Activated CD8-positive, alpha-beta T cell treated with anti-CD3 and anti-CD28 coated beads for 36 hours (primary cell): ENCODE measurements around the gene DLG2. TPM values are rescaled to one million over a fixed set of nuclear protein-coding genes. Genes with fewer than 3 reads are reported as not detected.

Experiments used
- ATAC-seq: fragments of 200-7000 bp; cut with Tn5 transposase; one replicate; pipeline ENCODE4 v1.10.0; 2021; ENCODE audit warnings: mild to moderate bottlenecking, moderate library complexity
- CTCF ChIA-PET: fragments of 350-600 bp; sonication (Branson Sonifier 250); formaldehyde crosslinking; loops from one replicate; lab custom pipeline; 2021; ENCODE audit warnings: antibody characterized with exemption; lab: Charles Lee
- POLR2A ChIA-PET: fragments of 350-600 bp; sonication (Branson Sonifier 250); formaldehyde crosslinking; loops from one replicate; lab custom pipeline; 2021; ENCODE audit warnings: antibody characterized with exemption; lab: Charles Lee
- DNase-seq: peaks from one replicate; pipeline ENCODE4 v3.0.0-alpha.2; 2020
- H3K27ac Mint-ChIP-seq: one replicate; pipeline ENCODE4 v1.8.0; 2021; ENCODE audit warnings: mild to moderate bottlenecking, mixed read lengths
- H3K27me3 Mint-ChIP-seq: one replicate; pipeline ENCODE4 v1.8.0; 2021; ENCODE audit warnings: mixed read lengths
- H3K36me3 Mint-ChIP-seq: one replicate; pipeline ENCODE4 v1.8.0; 2021; ENCODE audit warnings: low read depth, mixed read lengths
- H3K4me1 Mint-ChIP-seq: one replicate; pipeline ENCODE4 v1.8.0; 2021; ENCODE audit warnings: low read depth, mixed read lengths
- H3K4me3 Mint-ChIP-seq: one replicate; pipeline ENCODE4 v1.8.0; 2021; ENCODE audit warnings: mild to moderate bottlenecking, moderate library complexity, mixed read lengths
- H3K9me3 Mint-ChIP-seq: one replicate; pipeline ENCODE4 v1.8.0; 2021; ENCODE audit warnings: mixed read lengths
- CTCF ChIP-seq: fragments of 200-600 bp; IDR thresholded peaks from one replicate; pipeline ENCODE4 v1.8.0; 2022; ENCODE audit warnings: antibody characterized with exemption, mild to moderate bottlenecking
- intact Hi-C: fragments of 100-400 bp; cut with micrococcal nuclease; formaldehyde crosslinking; loops from one replicate; pipeline ENCODE4 v1.10.0; 2022
- total RNA-seq, 2 experiments: library from RNA; stranded (reverse); gene quantifications; one replicate each; pipeline ENCODE4 v1.2.3, GENCODE V29; 2021

Gene DLG2
- total RNA-seq, 2 experiments from 2014 or later, result 2.2 to 2.6 TPM

- intact Hi-C loops, result no loop called here
- DNase-seq, result no peak
- no peaks in the 10 kb centered on the region for H3K4me1 Mint-ChIP-seq
- ATAC-seq, result no peak
- H3K27me3 Mint-ChIP-seq, result no peaks in the 10 kb centered on the region
- no peak overlapping the region for H3K4me3 Mint-ChIP-seq
- H3K9me3 Mint-ChIP-seq, result peaks cover 13% of the 10 kb centered on the region
- no peak for TF ChIP-seq CTCF
- CTCF ChIA-PET, result no interaction called here
- no peak overlapping the region for H3K27ac Mint-ChIP-seq
- H3K36me3 Mint-ChIP-seq, result no peaks in the 10 kb centered on the region
- POLR2A ChIA-PET, result no interaction called here
Measured at GRCh38 chr11:84817998-84818397, 809.1 kb downstream of the DLG2 start.

GRCh38 chr11:84812471-84812969, 814.6 kb downstream of the DLG2 start:
- peaks cover 9% of the 10 kb centered on the region for H3K9me3 Mint-ChIP-seq
- DNase-seq (no peak), ATAC-seq (no peak)
- H3K27me3 Mint-ChIP-seq, result no peaks in the 10 kb centered on the region
- ChIA-PET POLR2A (no interaction called here), CTCF (no interaction called here)
- no peaks in the 10 kb centered on the region for H3K36me3 Mint-ChIP-seq
- H3K27ac Mint-ChIP-seq, result no peak overlapping the region
- no peaks in the 10 kb centered on the region for H3K4me1 Mint-ChIP-seq
- no peak for TF ChIP-seq CTCF
- intact Hi-C loops, result no loop called here
- H3K4me3 Mint-ChIP-seq, result no peak overlapping the region

DNA sequence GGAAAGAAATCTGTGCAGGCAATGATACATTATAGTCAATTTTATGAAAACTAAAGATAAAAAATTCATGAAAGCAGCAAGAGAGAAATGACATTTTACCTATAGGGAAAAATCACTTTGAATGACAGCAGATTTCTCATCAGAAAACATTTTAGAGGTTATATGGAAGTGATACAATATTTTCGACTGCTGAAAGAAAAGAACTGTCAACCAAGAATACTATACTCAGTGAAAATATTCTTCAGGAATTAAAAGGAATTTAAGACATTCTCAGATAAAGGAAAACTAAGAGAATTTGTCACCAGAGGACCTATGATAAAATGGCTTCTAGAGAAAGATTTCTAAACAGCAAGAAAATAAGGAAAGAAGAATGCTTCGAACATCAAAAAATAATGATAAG, 820.8 kb downstream of the DLG2 start:
- Mint-ChIP-seq H3K4me3 (no peak overlapping the region), H3K9me3 (peaks cover 25% of the 10 kb centered on the region), H3K36me3 (no peaks in the 10 kb centered on the region), H3K4me1 (no peaks in the 10 kb centered on the region), H3K27me3 (no peaks in the 10 kb centered on the region), H3K27ac (no peak overlapping the region)
- POLR2A ChIA-PET, result no interaction called here
- intact Hi-C loops, result no loop called here
- CTCF ChIA-PET, result no interaction called here
- TF ChIP-seq CTCF, result no peak
- ATAC-seq, result no peak
- DNase-seq, result no peak

GRCh38 chr11:84804041-84804440, 823.1 kb downstream of the DLG2 start:
- intact Hi-C loops, result no loop called here
- no peak for TF ChIP-seq CTCF
- DNase-seq, result no peak
- Mint-ChIP-seq H3K4me3 (no peak overlapping the region), H3K4me1 (no peaks in the 10 kb centered on the region), H3K36me3 (no peaks in the 10 kb centered on the region), H3K27ac (no peak overlapping the region), H3K9me3 (peaks cover 29% of the 10 kb centered on the region), H3K27me3 (no peaks in the 10 kb centered on the region)
- no peak for ATAC-seq
- CTCF ChIA-PET, result no interaction called here
- POLR2A ChIA-PET, result no interaction called here

DNA sequence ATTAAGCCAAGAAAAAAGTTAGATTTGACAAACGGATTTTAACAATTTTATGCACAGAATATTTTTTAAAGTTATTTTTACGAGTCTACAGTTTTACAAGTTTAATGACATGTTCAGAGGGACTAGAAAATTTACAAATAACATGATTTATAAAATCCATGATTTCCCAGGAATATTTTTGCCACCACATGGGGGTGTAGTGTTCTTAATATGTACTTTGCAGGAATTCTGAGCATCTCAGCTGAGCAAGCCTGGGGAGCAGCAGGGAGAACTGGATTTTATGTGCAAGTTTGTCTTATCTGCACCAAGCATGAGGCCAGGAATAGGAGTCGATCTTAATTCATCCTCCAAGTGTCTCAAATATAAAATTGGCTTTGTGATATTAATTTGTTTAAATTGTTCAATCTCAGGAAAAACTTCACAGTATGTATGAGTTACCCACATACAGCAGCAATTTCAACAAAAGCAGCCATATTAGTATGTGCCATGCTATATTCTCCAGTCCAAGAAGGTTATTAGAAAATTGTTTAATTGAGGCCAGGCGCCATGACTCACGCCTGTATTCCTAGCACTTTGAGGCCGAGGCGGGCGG, 826.3 kb downstream of the DLG2 start:
- POLR2A ChIA-PET, result no interaction called here

More for the DNA sequence above, 826.3 kb downstream of the DLG2 start:
- H3K27me3 Mint-ChIP-seq, result no peaks in the 10 kb centered on the region
- no peak for TF ChIP-seq CTCF
- DNase-seq, result no peak
- no peaks in the 10 kb centered on the region for H3K36me3 Mint-ChIP-seq
- no peak overlapping the region for H3K4me3 Mint-ChIP-seq
- H3K9me3 Mint-ChIP-seq, result peaks cover 31% of the 10 kb centered on the region
- H3K4me1 Mint-ChIP-seq, result no peaks in the 10 kb centered on the region
- CTCF ChIA-PET, result no interaction called here
- intact Hi-C loops, result no loop called here
- ATAC-seq, result no peak
- H3K27ac Mint-ChIP-seq, result no peak overlapping the region
